ENCODE data around the gene SPATA45. TPM values are rescaled to one million over a fixed set of nuclear protein-coding genes. Genes with fewer than 3 reads are reported as not detected.
A peak's percentile ranks its signal among the peaks of the same experiment; 100 is the strongest.
"Not testable (repeated sequence)": the region's sequence is repeated elsewhere in the genome, so short reads cannot be mapped to it uniquely, and the experiment has no call there.

SPATA45 gene
- total RNA-seq, 1 donor from 2014 or later = not detected

- intact Hi-C loops (cut with DNase I) = no loop called here
- ATAC-seq (no peak), DNase-seq (ENCODE audit: missing footprints) (no peak)
Measured at GRCh38 chr1:212838145-212838544, 9.3 kb downstream of the SPATA45 start.

- intact Hi-C loops (cut with DNase I); ATAC-seq; DNase-seq (ENCODE audit: missing footprints): not testable (repeated sequence)
Measured at GRCh38 chr1:212833211-212834207, 13.9 kb downstream of the SPATA45 start.

GRCh38 chr1:212828395-212828794 lies 19.1 kb downstream of the SPATA45 start:
- no peak for DNase-seq (ENCODE audit: missing footprints)
- intact Hi-C loops (cut with DNase I) = no loop called here
- ATAC-seq = no peak

GRCh38 chr1:212827831-212828278 lies 19.6 kb downstream of the SPATA45 start:
- intact Hi-C loops (cut with DNase I) = no loop called here
- DNase-seq (ENCODE audit: missing footprints) (no peak), ATAC-seq (no peak)

GRCh38 chr1:212827171-212827776 lies 20.2 kb downstream of the SPATA45 start:
- ATAC-seq = no peak
- intact Hi-C loops (cut with DNase I) = no loop called here
- no peak for DNase-seq (ENCODE audit: missing footprints)

- intact Hi-C loops (cut with DNase I) = no loop called here
- no peak for ATAC-seq
- no peak for DNase-seq (ENCODE audit: missing footprints)
Measured at GRCh38 chr1:212825798-212826452, 21.5 kb downstream of the SPATA45 start.

- ATAC-seq (no peak), DNase-seq (ENCODE audit: missing footprints) (no peak)
- intact Hi-C loops (cut with DNase I) = no loop called here
Measured at GRCh38 chr1:212824201-212824600, 23.2 kb downstream of the SPATA45 start.

GRCh38 chr1:212822956-212823355 lies 24.5 kb downstream of the SPATA45 start:
- ATAC-seq = no peak
- intact Hi-C loops (cut with DNase I) = no loop called here

GRCh38 chr1:212820969-212821368 lies 26.5 kb downstream of the SPATA45 start:
- intact Hi-C loops (cut with DNase I) = no loop called here
- ATAC-seq (no peak), DNase-seq (ENCODE audit: missing footprints) (no peak)

More at GRCh38 chr1:212822956-212823355, 24.5 kb downstream of the SPATA45 start:
- no peak for DNase-seq (ENCODE audit: missing footprints)

- no peak for DNase-seq (ENCODE audit: missing footprints)
- intact Hi-C loops (cut with DNase I) = no loop called here
- no peak for ATAC-seq
Measured at GRCh38 chr1:212819726-212820125, 27.7 kb downstream of the SPATA45 start.

- intact Hi-C loops (cut with DNase I) = no loop called here
- DNase-seq (ENCODE audit: missing footprints) (no peak), ATAC-seq (no peak)
Measured at GRCh38 chr1:212816567-212817278, 30.7 kb downstream of the SPATA45 start.

- no peak for ATAC-seq
- intact Hi-C loops (cut with DNase I) = loop anchor here (1.0 kb wide), 1 partner anchor 181 kb away; no protein-coding TSS in a partner anchor
- no peak for DNase-seq (ENCODE audit: missing footprints)
Measured at GRCh38 chr1:212814537-212815334, 32.7 kb downstream of the SPATA45 start.

- no peak for DNase-seq (ENCODE audit: missing footprints)
- no peak for ATAC-seq
- intact Hi-C loops (cut with DNase I) = no loop called here
Measured at GRCh38 chr1:212805767-212806166, 41.7 kb downstream of the SPATA45 start.

- no peak for ATAC-seq
- intact Hi-C loops (cut with DNase I) = no loop called here
Measured at GRCh38 chr1:212797681-212798080, 49.8 kb downstream of the SPATA45 start.

GRCh38 chr1:212794561-212795014 lies 52.9 kb downstream of the SPATA45 start:
- no peak for DNase-seq (ENCODE audit: missing footprints)
- ATAC-seq = no peak
- intact Hi-C loops (cut with DNase I) = no loop called here

More at GRCh38 chr1:212797681-212798080, 49.8 kb downstream of the SPATA45 start:
- DNase-seq (ENCODE audit: missing footprints) = no peak

GRCh38 chr1:212792396-212792908 lies 55.0 kb downstream of the SPATA45 start:
- ATAC-seq (no peak), DNase-seq (ENCODE audit: missing footprints) (no peak)
- intact Hi-C loops (cut with DNase I) = no loop called here

GRCh38 chr1:212791676-212792395 lies 55.6 kb downstream of the SPATA45 start, which contains the start of the genes NSL1 and TATDN3:
Gene NSL1 (minus strand): TSS chr1:212791777. CDS start chr1:212791763, 14 bp downstream.
Gene TATDN3 (plus strand): TSS chr1:212791894. CDS start chr1:212791922, 28 bp downstream.
- ATAC-seq = peak; percentile 94
- peak; percentile 94 for DNase-seq (ENCODE audit: missing footprints)
- intact Hi-C loops (cut with DNase I) = loop anchor here (1.0 kb wide), 1 partner anchor 184 kb away; the partner anchor contains the start of gene ATF3
